Measurements from ENCODE around the gene GPC6.

Gene GPC6

DNA sequence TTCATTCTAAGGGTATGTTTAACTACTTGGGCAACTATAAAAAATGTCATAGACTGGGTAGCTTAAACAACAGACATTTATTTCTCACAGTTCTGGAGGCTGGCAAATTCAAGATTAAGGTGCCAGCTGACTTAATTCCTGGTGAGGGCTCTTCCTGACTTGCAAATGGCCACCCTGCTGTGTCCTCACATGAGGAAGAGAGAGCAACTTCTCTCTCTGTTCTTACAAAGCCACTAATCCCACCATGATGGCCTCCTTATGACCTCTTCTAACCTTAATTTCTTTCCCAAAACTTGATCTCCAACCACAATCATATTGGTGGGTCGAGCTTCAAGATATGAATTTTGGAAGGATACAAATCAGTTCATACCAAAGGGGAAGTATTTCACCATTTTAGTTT, 853.9 kb downstream of the GPC6 start:
- Histone ChIP-seq H3K9ac (ENCODE audit: low read length) (no peak overlapping the region), H3K79me2 (ENCODE audit: insufficient read depth, low read length) (no peaks in the 10 kb centered on the region), H3F3A (ENCODE audit: insufficient read depth) (no peaks in the 10 kb centered on the region), H3K9me2 (replicated peaks; ENCODE audit: insufficient read depth, low read length) (no peaks in the 10 kb centered on the region), H2AFZ (ENCODE audit: low read depth, low read length, severe bottlenecking) (no peak overlapping the region), H3K4me3 (ENCODE audit: insufficient read depth, low read length, poor library complexity, severe bottlenecking) (no peak overlapping the region), H3K27ac (ENCODE audit: low read depth, low read length) (no peak overlapping the region), H3K36me3 (ENCODE audit: low read length) (no peaks in the 10 kb centered on the region), H3K9me3 (ENCODE audit: insufficient read depth, low read length) (no peaks in the 10 kb centered on the region), H4K20me1 (ENCODE audit: low read depth, low read length) (no peaks in the 10 kb centered on the region), H3K4me2 (ENCODE audit: low read depth, low read length, poor library complexity, severe bottlenecking) (no peak overlapping the region), H3K27me3 (ENCODE audit: low read length) (no peaks in the 10 kb centered on the region)
- TF ChIP-seq EZH2phosphoT487 (conservative IDR thresholded peaks at IDR 0.05; ENCODE audit: low read length), result no peak
- TF ChIP-seq, protein P1, sequence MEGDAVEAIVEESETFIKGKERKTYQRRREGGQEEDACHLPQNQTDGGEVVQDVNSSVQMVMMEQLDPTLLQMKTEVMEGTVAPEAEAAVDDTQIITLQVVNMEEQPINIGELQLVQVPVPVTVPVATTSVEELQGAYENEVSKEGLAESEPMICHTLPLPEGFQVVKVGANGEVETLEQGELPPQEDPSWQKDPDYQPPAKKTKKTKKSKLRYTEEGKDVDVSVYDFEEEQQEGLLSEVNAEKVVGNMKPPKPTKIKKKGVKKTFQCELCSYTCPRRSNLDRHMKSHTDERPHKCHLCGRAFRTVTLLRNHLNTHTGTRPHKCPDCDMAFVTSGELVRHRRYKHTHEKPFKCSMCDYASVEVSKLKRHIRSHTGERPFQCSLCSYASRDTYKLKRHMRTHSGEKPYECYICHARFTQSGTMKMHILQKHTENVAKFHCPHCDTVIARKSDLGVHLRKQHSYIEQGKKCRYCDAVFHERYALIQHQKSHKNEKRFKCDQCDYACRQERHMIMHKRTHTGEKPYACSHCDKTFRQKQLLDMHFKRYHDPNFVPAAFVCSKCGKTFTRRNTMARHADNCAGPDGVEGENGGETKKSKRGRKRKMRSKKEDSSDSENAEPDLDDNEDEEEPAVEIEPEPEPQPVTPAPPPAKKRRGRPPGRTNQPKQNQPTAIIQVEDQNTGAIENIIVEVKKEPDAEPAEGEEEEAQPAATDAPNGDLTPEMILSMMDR (IDR thresholded peaks at IDR 0.05; ENCODE audit: insufficient read depth, low read length, poor library complexity, severe bottlenecking), result no peak

DNA sequence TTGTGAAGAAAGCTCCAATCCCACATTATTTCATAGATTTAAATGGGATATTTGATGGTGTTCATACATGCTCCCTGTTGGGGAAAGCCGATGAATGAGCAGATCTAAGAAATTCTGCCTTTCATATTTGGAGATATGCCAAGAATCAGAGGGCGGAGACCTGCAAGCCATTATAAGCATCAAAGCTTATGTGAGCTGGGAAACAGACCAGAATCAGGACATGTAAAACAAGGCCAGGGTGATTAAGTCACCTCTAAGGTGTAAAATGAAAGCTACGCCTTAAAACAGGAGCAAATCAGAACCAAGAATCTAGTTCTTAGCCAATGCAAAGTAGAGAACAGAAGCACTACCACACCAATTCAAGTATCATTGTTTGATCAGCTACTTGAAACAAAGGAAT, 860.5 kb downstream of the GPC6 start:
- no peak overlapping the region for H3K4me3 ChIP-seq (ENCODE audit: insufficient read depth, low read length, poor library complexity, severe bottlenecking)
- no peak overlapping the region for H3K9ac ChIP-seq (ENCODE audit: low read length)
- H2AFZ ChIP-seq (ENCODE audit: low read depth, low read length, severe bottlenecking), result no peak overlapping the region
- TF ChIP-seq, protein P1 (IDR thresholded peaks at IDR 0.05; ENCODE audit: insufficient read depth, low read length, poor library complexity, severe bottlenecking), result no peak
- TF ChIP-seq EZH2phosphoT487 (conservative IDR thresholded peaks at IDR 0.05; ENCODE audit: low read length), result no peak
- no peak overlapping the region for H3K27ac ChIP-seq (ENCODE audit: low read depth, low read length)
- H3K9me2 ChIP-seq (replicated peaks; ENCODE audit: insufficient read depth, low read length), result no peaks in the 10 kb centered on the region
- H3K4me2 ChIP-seq (ENCODE audit: low read depth, low read length, poor library complexity, severe bottlenecking), result no peak overlapping the region
- no peaks in the 10 kb centered on the region for H3K9me3 ChIP-seq (ENCODE audit: insufficient read depth, low read length)
- no peaks in the 10 kb centered on the region for H3K79me2 ChIP-seq (ENCODE audit: insufficient read depth, low read length)
- no peaks in the 10 kb centered on the region for H3F3A ChIP-seq (ENCODE audit: insufficient read depth)
- H3K27me3 ChIP-seq (ENCODE audit: low read length), result no peaks in the 10 kb centered on the region
- H3K36me3 ChIP-seq (ENCODE audit: low read length), result no peaks in the 10 kb centered on the region
- no peaks in the 10 kb centered on the region for H4K20me1 ChIP-seq (ENCODE audit: low read depth, low read length)

DNA sequence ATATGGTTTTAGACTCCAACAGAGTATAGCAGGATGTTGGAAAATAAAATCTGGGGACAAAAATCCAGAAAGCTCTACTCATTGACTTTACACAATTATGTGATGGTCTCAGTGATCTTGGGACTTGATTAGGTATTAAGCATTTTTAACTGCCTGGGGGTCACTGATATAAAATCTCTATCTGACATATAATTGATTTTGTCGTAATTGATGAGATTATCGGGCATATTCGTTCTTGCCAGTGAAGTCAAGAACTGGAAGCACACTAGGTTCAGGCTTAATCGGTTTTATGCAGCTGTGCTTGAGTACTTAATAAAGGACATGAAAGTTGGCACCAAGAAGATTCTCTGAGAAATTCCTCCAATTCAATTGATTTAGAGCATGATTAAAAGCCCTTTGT, 862.1 kb downstream of the GPC6 start:
- Histone ChIP-seq H3K4me3 (ENCODE audit: insufficient read depth, low read length, poor library complexity, severe bottlenecking) (no peak overlapping the region), H3K36me3 (ENCODE audit: low read length) (no peaks in the 10 kb centered on the region), H3K27me3 (ENCODE audit: low read length) (no peaks in the 10 kb centered on the region), H3K9ac (ENCODE audit: low read length) (no peak overlapping the region), H3K79me2 (ENCODE audit: insufficient read depth, low read length) (no peaks in the 10 kb centered on the region), H2AFZ (ENCODE audit: low read depth, low read length, severe bottlenecking) (no peak overlapping the region), H4K20me1 (ENCODE audit: low read depth, low read length) (no peaks in the 10 kb centered on the region), H3K4me2 (ENCODE audit: low read depth, low read length, poor library complexity, severe bottlenecking) (no peak overlapping the region), H3K9me2 (replicated peaks; ENCODE audit: insufficient read depth, low read length) (no peaks in the 10 kb centered on the region), H3K9me3 (ENCODE audit: insufficient read depth, low read length) (no peaks in the 10 kb centered on the region), H3K27ac (ENCODE audit: low read depth, low read length) (no peak overlapping the region), H3F3A (ENCODE audit: insufficient read depth) (no peaks in the 10 kb centered on the region)
- TF ChIP-seq, protein P1 (IDR thresholded peaks at IDR 0.05; ENCODE audit: insufficient read depth, low read length, poor library complexity, severe bottlenecking), result no peak
- TF ChIP-seq EZH2phosphoT487 (conservative IDR thresholded peaks at IDR 0.05; ENCODE audit: low read length), result no peak
